ENCODE data around the gene PLA2G4A. TPM values are rescaled to one million over a fixed set of nuclear protein-coding genes. Genes with fewer than 3 reads are reported as not detected.

Gene PLA2G4A
- total RNA-seq, 2 experiments from 2014 or later, result not detected

- Histone ChIP-seq H3K36me3 (ENCODE audit: insufficient read depth, low read length) (no peaks in the 10 kb centered on the region), H3K4me3 (ENCODE audit: low read length) (no peak overlapping the region), H3K27me3 (ENCODE audit: control insufficient read depth in 1 of 2, insufficient read depth in 2 of 2, low read length in 2 of 2) (no peaks in the 10 kb centered on the region), H3K9me3 (ENCODE audit: control insufficient read depth in 1 of 2, insufficient read depth in 1 of 2, low read length in 2 of 2) (no peaks in the 10 kb centered on the region), H3K27ac (ENCODE audit: low read depth in 1 of 2, low read length in 2 of 2) (no peak overlapping the region), H3K4me1 (ENCODE audit: insufficient read depth, low read length) (no peaks in the 10 kb centered on the region)
- DNase-seq (no peak), ATAC-seq (ENCODE audit: poor library complexity) (no peak)
- ChIA-PET POLR2A (no interaction called here), CTCF (no interaction called here)
- intact Hi-C loops (cut with DNase I, micrococcal nuclease), result no loop called here
- Mint-ChIP-seq H3K4me3 (no peak overlapping the region), H3K4me1 (ENCODE audit: low read depth) (no peaks in the 10 kb centered on the region), H3K36me3 (ENCODE audit: low read depth) (no peaks in the 10 kb centered on the region), H3K27ac (no peak overlapping the region), H3K27me3 (peaks cover 4% of the 10 kb centered on the region), H3K9me3 (no peaks in the 10 kb centered on the region)
- TF ChIP-seq CTCF (IDR thresholded peaks at IDR 0.05), result no peak
Observed at GRCh38 chr1:186994897-186995296, 166.1 kb downstream of the PLA2G4A start.

- no peaks in the 10 kb centered on the region for H3K36me3 Mint-ChIP-seq (ENCODE audit: low read depth)
Observed at GRCh38 chr1:186996816-186997215, 168.1 kb downstream of the PLA2G4A start.

GRCh38 chr1:186997877-186998276 lies 169.1 kb downstream of the PLA2G4A start:
- H3K4me1 Mint-ChIP-seq (ENCODE audit: low read depth), result no peaks in the 10 kb centered on the region
- ChIA-PET POLR2A (interaction anchor here (0.7 kb wide), 1 partner anchor 35 kb away, joined by 3 read pairs; no protein-coding TSS in a partner anchor), CTCF (no interaction called here)
- Histone ChIP-seq H3K36me3 (ENCODE audit: insufficient read depth, low read length) (no peaks in the 10 kb centered on the region), H3K9me3 (ENCODE audit: control insufficient read depth in 1 of 2, insufficient read depth in 1 of 2, low read length in 2 of 2) (no peaks in the 10 kb centered on the region), H3K27ac (ENCODE audit: low read depth in 1 of 2, low read length in 2 of 2) (no peak overlapping the region), H3K27me3 (ENCODE audit: control insufficient read depth in 1 of 2, insufficient read depth in 2 of 2, low read length in 2 of 2) (no peaks in the 10 kb centered on the region), H3K4me3 (ENCODE audit: low read length) (no peak overlapping the region), H3K4me1 (ENCODE audit: insufficient read depth, low read length) (no peaks in the 10 kb centered on the region)
- peaks cover 4% of the 10 kb centered on the region for H3K27me3 Mint-ChIP-seq
- H3K4me3 Mint-ChIP-seq, result no peak overlapping the region
- ATAC-seq (ENCODE audit: poor library complexity), result no peak
- intact Hi-C loops (cut with DNase I, micrococcal nuclease), result no loop called here
- no peak for DNase-seq
- no peak overlapping the region for H3K27ac Mint-ChIP-seq
- H3K9me3 Mint-ChIP-seq, result no peaks in the 10 kb centered on the region
- no peak for TF ChIP-seq CTCF (IDR thresholded peaks at IDR 0.05)
- H3K36me3 Mint-ChIP-seq (ENCODE audit: low read depth), result no peaks in the 10 kb centered on the region

More at GRCh38 chr1:186996816-186997215, 168.1 kb downstream of the PLA2G4A start:
- ChIA-PET POLR2A (no interaction called here), CTCF (no interaction called here)
- intact Hi-C loops (cut with DNase I, micrococcal nuclease), result no loop called here
- Histone ChIP-seq H3K9me3 (ENCODE audit: control insufficient read depth in 1 of 2, insufficient read depth in 1 of 2, low read length in 2 of 2) (no peaks in the 10 kb centered on the region), H3K36me3 (ENCODE audit: insufficient read depth, low read length) (no peaks in the 10 kb centered on the region), H3K27ac (ENCODE audit: low read depth in 1 of 2, low read length in 2 of 2) (no peak overlapping the region), H3K4me3 (ENCODE audit: low read length) (no peak overlapping the region), H3K4me1 (ENCODE audit: insufficient read depth, low read length) (no peaks in the 10 kb centered on the region), H3K27me3 (ENCODE audit: control insufficient read depth in 1 of 2, insufficient read depth in 2 of 2, low read length in 2 of 2) (no peaks in the 10 kb centered on the region)
- DNase-seq, result no peak
- Mint-ChIP-seq H3K4me1 (ENCODE audit: low read depth) (no peaks in the 10 kb centered on the region), H3K9me3 (no peaks in the 10 kb centered on the region), H3K27me3 (peaks cover 4% of the 10 kb centered on the region), H3K4me3 (no peak overlapping the region), H3K27ac (no peak overlapping the region)
- TF ChIP-seq CTCF (IDR thresholded peaks at IDR 0.05), result no peak
- no peak for ATAC-seq (ENCODE audit: poor library complexity)

All from CD4-positive, alpha-beta T cell (primary cell).